HCT116 (cell line): ENCODE measurements around the gene KIF26A. TPM values are rescaled to one million over a fixed set of nuclear protein-coding genes. Genes with fewer than 3 reads are reported as not detected.

Source experiments
- ATAC-seq: fragments of 200-7000 bp; cut with Tn5 transposase; 2 replicates; pipeline ENCODE4 v1.9.1; 2020; ENCODE audit warnings: mild to moderate bottlenecking, moderate library complexity
- BruUV-seq: library from RNA; stranded (reverse); fragments of 400-500 nt; replicated peaks from 2 replicates; lab custom pipeline; 2021; lab: Mats Ljungman, UMichigan
- CTCF ChIA-PET: fragments of 300-600 bp; sonication (Branson Sonifier 250); formaldehyde crosslinking; loops from one replicate; lab custom pipeline; 2021; ENCODE audit warnings: antibody characterized with exemption; lab: Charles Lee
- POLR2A ChIA-PET: fragments of 300-600, 350-600 bp; sonication (Branson Sonifier 250); formaldehyde crosslinking; loops from one replicate; lab custom pipeline; 2021; ENCODE audit warnings: antibody characterized with exemption; lab: Charles Lee
- RAD21 ChIA-PET, 2 experiments: fragments of 300-600 bp; sonication (Branson Sonifier 250); formaldehyde crosslinking; loops; one replicate each; lab custom pipeline; 2023; ENCODE audit warnings: low total read pairs in 2 of 2; ENCODE audit not compliant: uncharacterized antibody in 2 of 2, unreplicated experiment in 2 of 2, low non-redundant PET in 1 of 2; lab: Charles Lee
- DNase-seq: peaks from one replicate; pipeline ENCODE4 v3.0.0-alpha.2; 2010; ENCODE audit warnings: low read depth, low spot score
- H2AFZ ChIP-seq: fragments of 200-600 bp; shearing (Covaris generic), sonication (generic); 2 replicates; pipeline ENCODE4 v1.6.1; 2017; ENCODE audit warnings: low read depth, mixed run types, mixed read lengths, antibody characterized with exemption, low read length; ENCODE audit not compliant: poor library complexity, severe bottlenecking
- H3K27ac ChIP-seq: 2 replicates; pipeline ENCODE4 v1.5.1; 2012; ENCODE audit warnings: low read depth, low read length
- H3K27me3 ChIP-seq: fragments of 200-600 bp; sonication (generic); 2 replicates; pipeline ENCODE4 v1.6.1; 2016; ENCODE audit warnings: mixed run types, low read length, mixed read lengths; ENCODE audit not compliant: insufficient read depth
- H3K36me3 ChIP-seq, 2 experiments: fragments of 200-500 bp in 1 of 2; fragments of 200-600 bp in 1 of 2; sonication (Bioruptor generic) in 1 of 2; sonication (generic) in 1 of 2; 2 replicates each; pipeline versions ENCODE4 v1.5.1 to v1.6.1; 2014 to 2016; ENCODE audit warnings: low read length in 2 of 2, inconsistent platforms in 1 of 2, mixed read lengths in 1 of 2, mixed run types in 1 of 2; ENCODE audit not compliant: insufficient read depth in 2 of 2, control insufficient read depth in 1 of 2
- H3K4me1 ChIP-seq, 2 experiments: fragments of 200-600 bp in 1 of 2; sonication (generic) in 1 of 2; 2 replicates each; pipeline versions ENCODE4 v1.5.1 to v1.6.1; 2012 to 2017; ENCODE audit warnings: low read length in 2 of 2, inconsistent platforms in 1 of 2, mild to moderate bottlenecking in 1 of 2, mixed read lengths in 1 of 2, mixed run types in 1 of 2, moderate library complexity in 1 of 2; ENCODE audit not compliant: insufficient read depth in 2 of 2, control insufficient read depth in 1 of 2
- H3K4me2 ChIP-seq: fragments of 200-600 bp; sonication (generic); 2 replicates; pipeline ENCODE4 v1.6.1; 2017; ENCODE audit warnings: mixed run types, low read length, mixed read lengths
- H3K4me3 ChIP-seq, 2 experiments: fragments of 200-600 bp in 1 of 2; sonication (generic) in 1 of 2; replicated peaks in 1 of 2; 2 replicates each; pipeline ENCODE4 v1.5.1; 2011 to 2016; ENCODE audit warnings: low read length in 2 of 2, control low read depth in 1 of 2, low read depth in 1 of 2, mild to moderate bottlenecking in 1 of 2, mixed read lengths in 1 of 2, mixed run types in 1 of 2
- H3K79me2 ChIP-seq: fragments of 200-600 bp; sonication (generic); 2 replicates; pipeline ENCODE4 v1.6.1; 2017; ENCODE audit warnings: mild to moderate bottlenecking, mixed run types, low read length, moderate library complexity, mixed read lengths; ENCODE audit not compliant: insufficient read depth
- H3K9ac ChIP-seq: fragments of 200-600 bp; sonication (generic); 2 replicates; pipeline ENCODE4 v1.6.1; 2016; ENCODE audit warnings: low read length, mixed read lengths
- H3K9me2 ChIP-seq: fragments of 200-600 bp; sonication (generic), shearing (Covaris generic); 2 replicates; pipeline ENCODE4 v1.6.1; 2017; ENCODE audit warnings: mixed run types, mild to moderate bottlenecking, moderate library complexity; ENCODE audit not compliant: insufficient read depth
- H3K9me3 ChIP-seq, 2 experiments: fragments of 200-500 bp in 1 of 2; fragments of 200-600 bp in 1 of 2; sonication (Bioruptor generic) in 1 of 2; sonication (generic) in 1 of 2; 2 replicates each; pipeline ENCODE4 v1.6.1; 2014 to 2017; ENCODE audit warnings: low read length in 2 of 2, mixed read lengths in 2 of 2, inconsistent platforms in 1 of 2, low read depth in 1 of 2, mild to moderate bottlenecking in 1 of 2, mixed run types in 1 of 2, moderate library complexity in 1 of 2; ENCODE audit not compliant: control insufficient read depth in 1 of 2, insufficient read depth in 1 of 2
- H4K20me1 ChIP-seq: fragments of 200-600 bp; sonication (generic), shearing (Covaris generic); 2 replicates; pipeline ENCODE4 v1.6.1; 2017; ENCODE audit warnings: mixed run types, mild to moderate bottlenecking, moderate library complexity; ENCODE audit not compliant: insufficient read depth
- FOSL1 ChIP-seq: IDR thresholded peaks from 2 replicates; pipeline ENCODE4 v1.6.1; 2012; ENCODE audit warnings: low read depth
- POLR2A ChIP-seq: IDR thresholded peaks from 2 replicates; pipeline ENCODE4 v1.7.0; 2011; ENCODE audit warnings: borderline replicate concordance; ENCODE audit not compliant: insufficient read depth, insufficient read length; ENCODE audit errors: extremely low read depth
- POLR2AphosphoS5 ChIP-seq: IDR thresholded peaks from 2 replicates; pipeline ENCODE4 v1.6.1; 2011; ENCODE audit warnings: mild to moderate bottlenecking, low read depth, low read length, moderate library complexity
- RAD21 ChIP-seq: IDR thresholded peaks from 2 replicates; pipeline ENCODE4 v1.6.1; 2012; ENCODE audit warnings: low read depth, mild to moderate bottlenecking
- TCF7L2 ChIP-seq: IDR thresholded peaks from 2 replicates; pipeline ENCODE4 v1.7.0; 2011; ENCODE audit warnings: borderline replicate concordance, inconsistent platforms; ENCODE audit not compliant: insufficient read depth, insufficient read length; ENCODE audit errors: extremely low read depth
- YY1 ChIP-seq: IDR thresholded peaks from 2 replicates; pipeline ENCODE4 v1.6.1; 2011; ENCODE audit warnings: low read length, low read depth, moderate library complexity, mild to moderate bottlenecking; ENCODE audit not compliant: insufficient replicate concordance; ENCODE audit errors: extremely low read depth
- intact Hi-C: fragments of 100-400 bp; cut with micrococcal nuclease; formaldehyde crosslinking; loops from 2 replicates; pipeline ENCODE4 v1.10.0; 2022
- total RNA-seq: library from RNA; stranded (reverse); gene quantifications from one replicate; pipeline ENCODE4 v1.2.1, GENCODE V29; 2021; ENCODE audit not compliant: unreplicated experiment
- TF ChIP-seq, protein P1 (sequence below), 3 experiments: fragments of 200-600 bp in 1 of 3; sonication (generic) in 1 of 3; IDR thresholded peaks in 2 of 3; conservative IDR thresholded peaks in 1 of 3; 2 replicates each; pipeline ENCODE4 v1.5.1; 2012 to 2017; ENCODE audit warnings: low read depth in 2 of 3, low read length in 2 of 3, antibody characterized with exemption in 1 of 3, borderline replicate concordance in 1 of 3, control low read depth in 1 of 3, mild to moderate bottlenecking in 1 of 3, mixed read lengths in 1 of 3, mixed run types in 1 of 3, moderate library complexity in 1 of 3; ENCODE audit not compliant: insufficient read depth in 1 of 3

The KIF26A gene
- total RNA-seq, 1 experiment from 2014 or later, result 10.2 TPM

DNA sequence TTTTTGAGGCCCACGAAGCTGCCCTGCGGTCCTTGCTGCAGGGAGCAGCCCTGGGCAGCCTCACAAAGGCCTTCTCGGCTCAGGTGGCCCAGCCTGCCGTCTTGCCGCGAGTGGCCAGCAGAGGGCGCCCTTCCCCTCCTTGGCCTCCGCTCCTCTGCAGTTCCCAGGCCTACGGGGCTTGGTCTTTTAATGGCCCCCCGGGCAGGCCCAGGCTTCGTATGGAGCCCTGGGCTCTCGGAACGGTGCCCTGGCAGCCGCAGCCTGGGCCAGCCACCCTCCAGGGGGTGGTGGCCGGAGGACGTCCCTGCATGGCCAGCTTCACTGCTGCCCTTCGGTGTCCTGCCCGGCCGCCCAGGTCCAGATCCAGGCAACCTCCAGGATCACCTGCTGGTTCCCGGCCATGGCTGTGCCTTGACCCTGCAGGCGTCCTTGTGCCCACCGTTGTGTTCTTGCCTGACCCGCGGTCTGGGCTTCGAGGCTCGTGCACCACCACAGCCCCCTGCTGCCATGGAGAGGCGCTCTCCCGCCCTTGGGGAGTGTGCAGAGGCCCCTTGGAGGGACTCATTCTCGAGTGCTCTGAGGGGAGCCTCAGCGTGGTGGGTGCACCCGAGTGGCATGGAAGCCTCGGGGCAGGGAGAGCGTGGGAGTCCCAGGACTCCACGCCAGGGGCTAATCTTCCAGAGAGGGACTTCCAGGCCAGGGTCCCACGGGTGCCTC lies 43.5 kb upstream of the KIF26A start:
- Histone ChIP-seq H3K4me1 (peaks cover 7 to 14% of the 10 kb centered on the region in 2 experiments; a peak in 3 of 4 replicates), H3K4me3 (no peak overlapping the region), H3K27me3 (no peaks in the 10 kb centered on the region), H3K9me2 (no peaks in the 10 kb centered on the region), H4K20me1 (no peaks in the 10 kb centered on the region), H3K79me2 (no peaks in the 10 kb centered on the region), H2AFZ (no peak overlapping the region), H3K27ac (peak overlapping the region; percentile 16; the same call in 1 of the 2 replicates), H3K9me3 (no peaks in the 10 kb centered on the region), H3K4me2 (peak overlapping the region; percentile 31), H3K9ac (no peak overlapping the region), H3K36me3 (no peaks in the 10 kb centered on the region)
- TF ChIP-seq, protein P1, sequence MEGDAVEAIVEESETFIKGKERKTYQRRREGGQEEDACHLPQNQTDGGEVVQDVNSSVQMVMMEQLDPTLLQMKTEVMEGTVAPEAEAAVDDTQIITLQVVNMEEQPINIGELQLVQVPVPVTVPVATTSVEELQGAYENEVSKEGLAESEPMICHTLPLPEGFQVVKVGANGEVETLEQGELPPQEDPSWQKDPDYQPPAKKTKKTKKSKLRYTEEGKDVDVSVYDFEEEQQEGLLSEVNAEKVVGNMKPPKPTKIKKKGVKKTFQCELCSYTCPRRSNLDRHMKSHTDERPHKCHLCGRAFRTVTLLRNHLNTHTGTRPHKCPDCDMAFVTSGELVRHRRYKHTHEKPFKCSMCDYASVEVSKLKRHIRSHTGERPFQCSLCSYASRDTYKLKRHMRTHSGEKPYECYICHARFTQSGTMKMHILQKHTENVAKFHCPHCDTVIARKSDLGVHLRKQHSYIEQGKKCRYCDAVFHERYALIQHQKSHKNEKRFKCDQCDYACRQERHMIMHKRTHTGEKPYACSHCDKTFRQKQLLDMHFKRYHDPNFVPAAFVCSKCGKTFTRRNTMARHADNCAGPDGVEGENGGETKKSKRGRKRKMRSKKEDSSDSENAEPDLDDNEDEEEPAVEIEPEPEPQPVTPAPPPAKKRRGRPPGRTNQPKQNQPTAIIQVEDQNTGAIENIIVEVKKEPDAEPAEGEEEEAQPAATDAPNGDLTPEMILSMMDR (IDR thresholded peaks at IDR 0.05 in 2 of 3, conservative IDR thresholded peaks at IDR 0.05 in 1 of 3; ENCODE audit: borderline replicate concordance in 1 of 3, insufficient read depth in 1 of 3, low read depth in 2 of 3, low read length in 2 of 3), result peak; percentile 83 to 89 (median 86)
- TF ChIP-seq POLR2A, result no peak
- peak; percentile 86 for TF ChIP-seq RAD21
- no peak for TF ChIP-seq TCF7L2
- no peak for TF ChIP-seq POLR2AphosphoS5
- TF ChIP-seq YY1, result peak; percentile 16
- no peak for TF ChIP-seq FOSL1
- ChIA-PET CTCF (interaction anchor here (0.9 to 1.9 kb wide), 8 partner anchors 9 to 469 kb away, joined by 3 to 11 read pairs (median 4); no protein-coding TSS in a partner anchor), RAD21 (interaction anchor here in 1 of 2 experiments (0.7 kb wide), 2 partner anchors 13 to 17 kb away, joined by 4 to 6 read pairs; no protein-coding TSS in a partner anchor), POLR2A (no interaction called here)
- peak; percentile 84 for ATAC-seq
- intact Hi-C loops, result loop anchor here (1.0 kb wide), 1 partner anchor 36 kb away; no protein-coding TSS in a partner anchor
- DNase-seq, result no peak
- BruUV-seq, result no TSS peak
